ENCODE data around the gene TMEM86B. TPM values are rescaled to one million over a fixed set of nuclear protein-coding genes. Genes with fewer than 3 reads are reported as not detected.

Gene TMEM86B, protein sequence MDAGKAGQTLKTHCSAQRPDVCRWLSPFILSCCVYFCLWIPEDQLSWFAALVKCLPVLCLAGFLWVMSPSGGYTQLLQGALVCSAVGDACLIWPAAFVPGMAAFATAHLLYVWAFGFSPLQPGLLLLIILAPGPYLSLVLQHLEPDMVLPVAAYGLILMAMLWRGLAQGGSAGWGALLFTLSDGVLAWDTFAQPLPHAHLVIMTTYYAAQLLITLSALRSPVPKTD
- 0.86 and 1.8 TPM in 2 replicates for total RNA-seq

DNA sequence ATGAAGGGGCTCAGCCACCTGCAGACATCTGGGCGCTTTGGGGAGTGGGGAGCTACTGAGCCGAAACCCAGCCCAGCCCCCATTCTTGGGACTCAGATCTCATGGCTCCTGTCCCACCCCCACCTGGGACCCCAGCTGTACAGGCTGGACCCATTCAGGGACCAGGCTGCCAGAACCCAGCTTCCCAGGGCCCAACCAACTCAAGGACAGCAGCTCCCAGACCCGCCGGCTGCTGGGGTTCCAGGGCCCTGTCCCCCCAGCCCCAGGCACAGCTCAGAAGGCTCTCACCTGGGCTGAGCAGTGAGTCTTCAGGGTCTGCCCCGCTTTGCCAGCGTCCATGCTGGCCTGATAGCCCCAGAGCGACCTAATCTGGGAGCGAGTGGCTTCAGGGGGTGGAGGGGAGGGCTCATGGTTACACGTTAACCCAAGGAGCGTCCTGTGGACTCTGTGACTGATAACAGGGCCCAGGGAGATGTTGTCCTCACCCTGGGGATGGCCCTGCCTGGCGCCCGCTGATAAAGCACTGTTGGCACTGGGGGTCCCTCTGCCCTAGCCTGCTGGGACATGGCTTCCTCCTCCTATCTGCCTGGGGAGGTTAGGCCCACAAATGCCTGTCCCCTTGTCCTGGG, at the start of gene TMEM86B:
TSS of gene TMEM86B (minus strand) at position 361 of the 629 bp plus-strand sequence. CDS start at position 339, 22 bp downstream.

DNA sequence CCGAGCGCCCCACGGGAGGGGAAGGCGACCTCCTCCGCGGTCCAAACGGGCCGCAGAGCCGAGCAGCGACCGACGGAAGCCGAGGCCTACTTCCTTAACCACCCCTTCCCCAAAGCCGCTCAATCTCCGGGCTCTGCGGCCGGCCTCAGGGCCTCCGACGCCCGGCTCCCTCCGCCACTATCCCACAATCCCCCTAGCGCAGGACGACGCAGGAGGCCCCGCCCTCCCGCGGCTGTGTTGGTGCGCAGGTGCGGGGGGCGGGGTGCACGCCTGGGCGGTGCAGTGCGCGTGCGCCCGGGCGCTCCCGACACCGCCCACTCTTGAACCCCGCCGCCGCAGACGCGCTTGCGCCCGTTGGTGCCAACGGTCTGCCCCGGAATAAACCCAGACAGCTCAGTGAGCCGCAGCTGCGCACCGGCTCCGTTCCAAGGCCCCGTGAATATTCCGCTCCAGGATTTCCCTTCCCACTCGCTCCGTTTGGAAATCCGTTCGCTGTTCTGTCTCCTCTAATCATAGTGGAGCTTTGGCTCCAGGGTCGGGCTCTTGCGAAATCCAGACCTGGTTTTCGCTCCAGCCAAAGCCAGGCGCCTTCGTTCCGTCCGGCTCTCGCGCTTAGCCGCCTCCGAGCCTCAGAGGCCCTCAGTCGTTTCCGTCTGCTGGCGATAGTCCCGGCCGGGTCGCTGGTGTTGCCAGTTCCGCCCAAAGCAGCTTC, 30.4 kb upstream of the TMEM86B start, which contains the start of gene PPP6R1:
TSS of gene PPP6R1 (minus strand) at position 190 of the 712 bp plus-strand sequence. CDS start 11,914 bp downstream, outside the sequence.

DNA sequence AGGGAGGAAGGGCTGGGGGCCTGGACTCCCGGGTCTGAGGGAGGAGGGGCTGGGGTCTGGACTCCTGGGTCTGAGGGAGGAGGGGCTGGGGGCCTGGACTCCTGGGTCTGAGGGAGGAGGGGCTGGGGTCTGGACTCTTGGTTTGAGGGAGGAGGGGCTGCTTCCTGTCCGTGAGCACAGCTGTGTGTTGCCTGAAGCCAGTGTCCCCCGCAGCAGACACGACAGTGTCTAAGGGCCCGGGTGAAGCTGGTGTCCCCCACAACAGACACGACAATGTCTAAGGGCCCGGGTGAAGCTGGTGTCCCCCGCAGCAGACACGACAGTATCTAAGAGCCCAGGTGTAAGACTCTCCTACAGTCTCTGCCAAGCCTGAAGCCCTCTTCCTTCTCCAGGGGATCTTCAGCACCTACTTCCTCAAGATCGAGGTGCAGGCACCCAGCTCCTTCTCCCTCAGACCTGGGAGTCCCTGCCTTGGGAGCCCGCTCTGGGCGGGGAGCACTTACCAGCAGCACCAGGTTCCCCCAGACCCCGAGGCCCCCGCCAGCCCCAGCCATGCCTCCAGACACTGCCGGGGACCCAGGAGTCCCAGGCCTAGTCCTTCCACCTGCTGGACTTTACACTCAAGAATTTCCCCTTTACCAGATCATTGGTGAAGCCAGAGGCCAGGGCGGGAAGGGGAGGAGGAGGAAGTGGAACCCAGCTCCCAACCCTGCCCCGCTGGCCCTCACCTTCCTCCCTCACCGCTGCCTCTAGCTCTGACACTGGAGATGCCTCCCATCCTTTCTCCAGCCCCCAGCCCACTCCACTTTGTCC, 19.5 kb downstream of the TMEM86B start, which contains the start of gene PTPRH:
TSS of gene PTPRH (minus strand) at position 622 of the 813 bp plus-strand sequence. CDS start at position 554, 68 bp downstream.

DNA sequence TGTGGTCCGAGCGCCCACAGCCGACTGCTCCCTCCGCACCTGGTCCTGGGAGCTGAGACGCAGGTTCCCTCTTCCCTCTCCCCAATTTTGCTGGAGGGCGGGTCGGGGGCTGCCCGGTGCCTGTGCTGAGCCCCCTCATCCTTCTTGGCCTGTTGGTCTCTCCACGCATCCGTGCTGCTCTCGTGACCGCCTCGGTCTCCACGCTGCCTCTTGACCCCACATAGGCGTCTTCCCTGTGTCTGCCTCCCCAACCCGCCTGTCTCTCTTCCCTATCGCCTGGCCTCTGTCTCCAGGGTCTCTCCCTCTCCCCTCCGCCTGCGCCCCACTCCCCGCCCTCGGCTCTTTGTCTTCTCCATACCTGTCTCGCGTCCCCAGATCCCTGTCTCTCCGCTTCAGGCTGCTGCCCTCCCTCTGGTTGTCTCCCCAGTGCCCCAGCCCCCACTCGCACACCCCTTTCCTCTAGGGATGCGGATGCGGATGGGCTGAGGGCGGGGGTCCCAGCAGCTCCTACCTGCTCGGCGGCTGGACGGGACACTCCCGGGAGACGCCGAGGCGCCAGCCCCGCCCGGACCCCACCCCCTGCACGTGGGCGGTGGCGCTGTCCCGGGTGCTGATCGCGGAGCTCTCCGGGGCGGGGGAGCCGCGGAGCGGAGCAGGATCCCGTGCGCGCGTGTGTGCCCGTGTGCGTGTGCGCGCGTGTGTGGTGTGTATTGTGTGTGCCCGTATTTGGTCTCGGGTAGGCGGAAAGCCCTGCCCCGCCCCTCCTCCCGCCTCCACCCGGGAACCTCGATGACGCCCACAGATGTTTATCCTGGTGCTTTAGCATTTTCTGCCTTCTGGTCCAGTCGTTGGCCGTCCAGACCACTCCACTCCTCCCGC, 48.7 kb downstream of the TMEM86B start, which contains the start of gene SYT5:
TSS of gene SYT5 (minus strand) at position 684 of the 879 bp plus-strand sequence. CDS start 1,248 bp downstream, outside the sequence.

Other genes with a start within 250 kb of the TMEM86B start
- not detected in 2 replicates for gene GP6, start 190.5 kb downstream of the TMEM86B start, total RNA-seq
- 11.0 and 13.8 TPM in 2 replicates for gene RDH13, start 165.6 kb downstream of the TMEM86B start, total RNA-seq
- 1.2 and 12.1 TPM in 2 replicates for gene EPS8L1, start 152.9 kb downstream of the TMEM86B start, total RNA-seq
- 51.2 and 74.1 TPM in 2 replicates for gene PPP1R12C, start 111.1 kb downstream of the TMEM86B start, total RNA-seq
- 6.2 and 6.3 TPM in 2 replicates for gene TNNT1, start 79.6 kb downstream of the TMEM86B start, total RNA-seq
- gene TNNI3, start 71.0 kb downstream of the TMEM86B start, total RNA-seq = not detected in 2 replicates
- gene DNAAF3, start 62.1 kb downstream of the TMEM86B start, total RNA-seq = 0.71 TPM in 1 of 2 replicates, not detected in the other
- 0.29 TPM in 1 of 2 replicates, not detected in the other for gene SYT5, start 48.5 kb downstream of the TMEM86B start, total RNA-seq
- 6.9 and 14.5 TPM in 2 replicates for gene PTPRH, start 19.3 kb downstream of the TMEM86B start, total RNA-seq
- 31.7 and 45.6 TPM in 2 replicates for gene PPP6R1, start 30.3 kb upstream of the TMEM86B start, total RNA-seq
- 70.7 and 106 TPM in 2 replicates for gene HSPBP1, start 51.3 kb upstream of the TMEM86B start, total RNA-seq
- 4.3 and 9.0 TPM in 2 replicates for gene BRSK1, start 55.2 kb upstream of the TMEM86B start, total RNA-seq
- not detected in 2 replicates for gene TMEM150B, start 96.6 kb upstream of the TMEM86B start, total RNA-seq
- gene KMT5C, start 111.1 kb upstream of the TMEM86B start, total RNA-seq = 6.9 and 11.0 TPM in 2 replicates
- gene COX6B2, start 126.0 kb upstream of the TMEM86B start, total RNA-seq = under 0.01 TPM in 1 of 2 replicates, not detected in the other
- gene GARIN5B, start 134.5 kb upstream of the TMEM86B start, total RNA-seq = not detected in 2 replicates
- gene IL11, start 141.7 kb upstream of the TMEM86B start, total RNA-seq = 1.8 and 4.3 TPM in 2 replicates
- not detected in 2 replicates for gene TMEM190, start 148.1 kb upstream of the TMEM86B start, total RNA-seq
- not detected in 2 replicates for gene TMEM238, start 155.5 kb upstream of the TMEM86B start, total RNA-seq
- 437 and 447 TPM in 2 replicates for gene RPL28, start 157.2 kb upstream of the TMEM86B start, total RNA-seq
- 121 and 166 TPM in 2 replicates for gene UBE2S, start 179.0 kb upstream of the TMEM86B start, total RNA-seq
- not detected in 2 replicates for gene SHISA7, start 214.5 kb upstream of the TMEM86B start, total RNA-seq
- gene ISOC2, start 232.9 kb upstream of the TMEM86B start, total RNA-seq = 120 and 181 TPM in 2 replicates
- 0.29 TPM in 1 of 2 replicates, not detected in the other for gene C19orf85, start 236.0 kb upstream of the TMEM86B start, total RNA-seq
- gene ZNF628, start 247.9 kb upstream of the TMEM86B start, total RNA-seq = 2.5 and 2.6 TPM in 2 replicates

Measured in myometrial cell (primary cell).